Measurements from ENCODE around the gene TMEM170B.

The TMEM170B gene

DNA sequence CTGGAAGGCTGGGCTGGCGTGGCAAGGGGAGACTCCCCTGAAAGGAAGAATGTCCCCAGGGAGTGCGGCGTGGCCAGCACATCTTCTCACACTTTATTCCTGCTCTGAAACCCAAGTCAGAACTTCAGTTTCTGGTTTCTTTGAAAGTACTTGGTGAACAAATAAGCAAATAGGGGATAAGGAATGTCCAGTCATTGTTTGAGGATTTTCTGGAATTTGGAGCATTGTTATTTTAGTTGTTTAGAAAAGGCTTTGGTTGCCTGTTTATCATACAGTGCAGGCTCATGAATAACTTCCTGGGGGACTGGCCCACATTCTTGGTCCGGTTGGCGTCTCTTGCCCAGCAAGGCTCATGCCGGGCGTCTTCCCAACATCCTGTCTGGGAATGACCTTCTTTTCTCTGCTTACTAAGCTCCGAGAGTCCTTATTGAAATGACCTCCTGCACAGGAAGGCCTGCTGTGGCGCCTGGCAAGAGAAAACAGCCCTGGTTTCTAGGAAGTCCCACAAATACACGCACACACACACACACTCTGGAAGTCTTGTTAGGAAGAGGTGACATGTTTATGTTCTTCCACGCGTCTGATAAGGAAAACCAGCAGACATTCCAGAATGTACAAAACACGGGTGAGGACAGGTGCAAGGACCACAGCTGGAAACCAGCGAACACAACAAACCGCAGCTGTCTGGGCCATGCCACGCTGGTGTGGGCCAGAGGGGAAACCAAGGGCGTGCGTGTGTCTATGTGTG lies 71.9 kb downstream of the TMEM170B start:
- no peak overlapping the region for H3K4me3 ChIP-seq (ENCODE audit: low read depth, low read length)

DNA sequence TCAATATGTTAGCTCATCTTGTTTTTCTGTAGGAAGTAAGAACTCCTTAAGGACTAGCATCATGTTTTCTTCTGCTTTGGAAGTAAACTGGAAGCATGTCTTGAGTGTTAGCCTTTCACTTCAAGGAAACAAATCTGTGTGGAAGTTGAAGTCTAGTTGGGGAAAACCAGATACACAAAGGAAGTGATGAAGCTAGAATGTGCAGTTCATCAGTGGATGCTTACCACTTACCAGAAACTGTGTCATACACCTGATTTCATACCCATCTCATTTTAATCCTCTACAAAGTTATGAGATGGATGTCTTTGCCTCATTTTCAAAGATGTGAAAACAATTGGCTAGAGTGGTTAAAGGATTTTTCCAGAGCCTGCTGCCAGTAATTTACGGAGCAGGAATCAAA lies 75.8 kb downstream of the TMEM170B start:
- H3K4me3 ChIP-seq (ENCODE audit: low read depth, low read length): no peak overlapping the region

DNA sequence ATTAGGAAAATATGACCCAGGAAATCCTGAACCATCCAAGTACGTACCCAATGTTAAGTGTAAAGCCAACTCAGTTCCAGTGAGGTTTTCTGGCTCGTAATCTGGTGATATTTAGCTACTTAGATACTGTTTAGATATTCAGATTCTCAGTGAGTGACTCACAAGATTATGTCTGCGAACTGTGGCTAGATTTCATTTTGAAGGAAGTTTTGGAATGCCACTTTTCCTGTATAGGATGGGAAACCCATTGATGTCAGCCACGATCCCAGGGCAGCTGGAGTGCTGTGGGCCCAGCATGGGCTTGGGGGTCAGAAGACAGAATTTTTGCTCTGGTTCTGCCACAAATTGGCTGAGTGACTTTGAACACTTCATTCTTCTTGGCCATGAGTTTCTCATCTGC lies 76.3 kb downstream of the TMEM170B start:
- no peak overlapping the region for H3K4me3 ChIP-seq (ENCODE audit: low read depth, low read length)

DNA sequence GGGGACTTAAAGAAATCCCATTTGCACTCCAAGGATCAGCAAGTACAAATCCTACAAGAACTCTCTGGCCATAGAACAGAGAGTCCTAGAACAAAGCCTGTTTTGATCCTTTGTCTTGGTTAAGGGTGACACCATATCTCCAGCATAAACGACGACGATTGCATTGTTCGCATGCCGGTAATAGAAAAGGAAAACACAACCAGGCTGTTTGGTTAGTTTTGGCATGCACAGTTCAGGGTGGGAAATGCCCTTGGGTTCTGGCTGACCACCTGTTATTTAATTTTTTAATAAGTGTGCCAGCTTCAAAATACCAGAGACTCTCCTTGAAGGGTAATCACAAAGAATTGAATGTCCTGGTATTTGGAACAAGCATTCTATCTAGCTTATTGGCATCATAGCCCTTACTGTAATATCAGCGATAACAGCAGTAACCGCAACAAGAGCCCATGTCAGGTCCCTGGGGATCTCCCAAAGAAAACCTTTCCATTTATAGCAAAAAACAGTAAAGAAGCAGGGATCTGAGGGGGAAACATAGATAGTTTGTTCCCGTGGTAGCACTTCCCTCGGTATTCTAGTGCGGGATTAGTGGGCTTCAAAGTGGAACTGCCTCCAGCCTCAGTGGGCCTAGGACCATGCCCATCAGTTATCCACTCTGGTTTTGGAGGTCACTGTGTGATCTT lies 77.1 kb downstream of the TMEM170B start:
- H3K4me3 ChIP-seq (ENCODE audit: low read depth, low read length): no peak overlapping the region

DNA sequence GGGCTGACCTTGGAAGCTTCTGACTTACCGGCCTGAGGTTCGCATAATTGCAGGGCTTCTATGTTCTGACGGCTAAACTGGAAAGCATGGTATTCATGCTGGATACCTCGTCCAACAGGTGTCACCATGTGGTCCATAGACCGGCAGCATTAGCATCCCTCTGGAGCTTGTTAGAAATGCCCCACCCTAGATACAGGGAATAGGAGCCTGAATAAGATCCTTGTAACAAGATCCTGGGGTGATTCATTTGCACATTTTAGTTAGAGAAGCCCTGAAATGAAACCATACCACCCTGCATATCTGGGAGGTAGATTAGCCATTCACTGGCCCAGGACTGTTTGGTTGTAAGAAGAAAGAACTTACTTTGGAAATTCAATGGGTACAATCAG lies 77.7 kb downstream of the TMEM170B start:
- H3K4me3 ChIP-seq (ENCODE audit: low read depth, low read length): no peak overlapping the region

DNA sequence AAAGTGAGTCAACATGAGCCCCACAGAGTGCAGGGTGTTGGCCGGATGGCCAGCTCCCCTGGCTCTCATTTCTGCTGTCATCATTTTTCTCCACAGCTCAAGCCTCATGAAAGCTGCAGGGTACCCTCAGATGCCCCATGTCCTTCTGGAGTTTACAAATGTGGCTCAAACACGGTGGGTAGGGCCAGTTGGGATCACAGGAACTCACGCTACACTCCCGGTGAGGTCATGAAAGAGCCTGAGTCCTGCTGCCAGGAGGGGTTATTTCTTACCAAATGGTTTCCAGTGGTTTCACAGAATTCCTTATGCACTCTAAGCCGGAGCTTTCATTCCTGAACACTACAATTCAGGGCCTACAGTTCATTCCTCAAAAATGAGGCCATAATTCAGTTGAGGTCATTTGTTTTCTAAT lies 78.7 kb downstream of the TMEM170B start:
- H3K4me3 ChIP-seq (ENCODE audit: low read depth, low read length): no peak overlapping the region

DNA sequence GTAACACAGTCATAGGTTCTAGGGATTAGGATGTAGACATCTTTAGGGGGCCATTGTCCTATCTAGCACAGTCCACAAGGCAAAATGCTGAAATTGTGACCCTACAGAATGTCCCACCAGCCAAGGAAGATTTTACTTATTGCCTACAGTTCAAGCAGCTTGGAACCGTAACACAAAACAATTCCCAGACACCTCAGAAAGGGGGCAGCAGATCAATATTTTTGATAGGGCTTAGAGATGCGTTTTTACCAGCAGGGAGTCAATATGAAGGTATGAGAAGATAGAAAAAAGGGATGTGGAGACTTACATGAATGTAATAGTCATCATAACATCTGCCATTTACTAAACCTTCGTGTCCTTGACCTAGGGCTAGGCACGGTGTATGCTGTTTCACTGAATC lies 81.0 kb downstream of the TMEM170B start:
- H3K4me3 ChIP-seq (ENCODE audit: low read depth, low read length): no peak overlapping the region

DNA sequence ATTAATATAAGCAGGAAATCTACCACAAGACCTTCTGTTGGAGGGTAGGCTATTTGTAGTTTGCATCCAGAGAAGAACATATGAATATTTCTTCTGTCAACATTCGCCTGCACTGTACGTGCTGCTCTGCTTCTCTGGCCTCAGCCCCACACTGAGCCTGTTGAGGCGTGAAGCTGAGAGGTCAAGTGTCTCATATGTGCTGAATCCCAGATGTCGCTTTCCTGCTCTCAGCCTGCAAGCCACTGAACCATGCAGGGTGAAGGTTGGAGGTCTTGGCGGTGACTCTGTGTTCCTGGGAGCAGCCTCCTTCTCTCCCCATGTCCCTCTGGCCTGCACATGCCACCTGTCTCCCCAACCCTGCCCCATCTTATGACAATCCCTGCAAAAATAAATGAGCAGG lies 83.6 kb downstream of the TMEM170B start:
- no peak overlapping the region for H3K4me3 ChIP-seq (ENCODE audit: low read depth, low read length)

DNA sequence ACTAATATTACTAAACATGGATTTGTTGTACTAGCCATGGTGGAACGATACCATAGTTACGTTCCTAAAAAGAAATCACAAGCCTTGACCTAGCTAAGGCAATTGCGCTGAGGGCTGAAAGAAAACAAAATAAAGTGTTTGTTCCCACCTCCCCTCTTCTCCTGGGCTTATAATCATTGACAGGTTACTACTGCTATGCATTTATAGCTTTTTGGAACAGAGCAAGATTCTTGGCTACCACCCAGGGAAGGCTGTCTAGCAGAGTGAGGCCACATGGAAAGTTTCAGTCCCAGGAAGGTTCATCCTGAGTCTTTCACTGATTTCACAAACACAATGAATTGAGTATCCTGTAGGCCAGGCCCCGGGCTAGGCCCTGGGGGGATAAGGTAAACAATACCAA lies 84.6 kb downstream of the TMEM170B start:
- no peak overlapping the region for H3K4me3 ChIP-seq (ENCODE audit: low read depth, low read length)

DNA sequence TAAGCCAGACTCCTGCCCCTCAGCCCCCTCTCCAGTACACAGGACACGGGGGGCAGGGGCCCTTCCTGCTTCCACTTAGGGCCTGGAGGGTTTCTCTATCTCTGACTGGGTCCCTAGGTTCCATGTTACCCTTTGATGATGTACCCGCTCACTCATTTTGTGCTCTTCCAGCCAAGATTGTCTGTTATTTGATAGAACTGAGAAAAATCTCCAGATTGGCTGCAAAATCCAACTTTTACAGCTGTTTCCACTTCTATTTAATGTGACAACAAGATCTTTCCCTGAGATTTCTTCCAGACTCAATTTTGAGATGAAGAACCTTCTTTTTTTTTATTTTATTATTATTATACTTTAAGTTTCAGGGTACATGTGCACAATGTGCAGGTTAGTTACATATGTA lies 85.7 kb downstream of the TMEM170B start:
- H3K4me3 ChIP-seq (ENCODE audit: low read depth, low read length): no peak overlapping the region

DNA sequence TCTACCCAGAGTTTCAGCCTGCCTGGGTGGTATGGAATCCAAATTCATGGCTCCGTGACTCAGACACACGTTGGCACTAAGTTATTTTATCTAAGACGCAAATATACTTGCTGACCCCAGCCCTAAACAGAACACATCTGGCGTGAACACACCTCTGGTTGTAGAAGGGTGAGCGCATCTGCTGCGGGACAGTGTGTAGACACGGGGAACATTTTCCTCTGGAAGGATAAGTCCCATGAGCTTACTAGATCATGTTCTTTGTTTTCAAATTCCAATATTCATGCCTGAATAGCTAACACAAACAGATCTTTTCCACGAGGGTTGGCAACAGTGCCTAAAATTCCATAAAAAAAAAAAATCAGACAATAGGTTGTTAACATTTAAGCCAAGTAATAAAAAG lies 87.8 kb downstream of the TMEM170B start:
- no peak overlapping the region for H3K4me3 ChIP-seq (ENCODE audit: low read depth, low read length)

DNA sequence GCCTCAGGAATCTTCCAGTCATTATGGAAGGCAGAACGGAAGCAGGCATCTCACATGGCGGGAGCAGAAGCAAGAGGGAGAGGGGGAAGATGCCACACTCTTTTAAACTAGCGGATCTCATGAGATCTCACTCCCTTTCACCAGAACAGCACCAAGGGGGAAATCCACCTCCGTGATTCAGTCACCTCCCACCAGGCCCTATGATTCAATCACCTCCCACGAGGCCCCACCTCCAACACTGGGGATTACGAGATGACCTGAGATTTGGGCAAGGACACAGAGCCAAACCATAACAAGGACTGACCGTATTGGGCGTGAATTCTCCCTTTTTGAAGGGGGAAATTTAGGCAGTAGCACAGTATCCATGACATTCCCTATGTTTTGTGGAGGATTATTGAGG lies 88.8 kb downstream of the TMEM170B start:
- H3K4me3 ChIP-seq (ENCODE audit: low read depth, low read length): no peak overlapping the region

DNA sequence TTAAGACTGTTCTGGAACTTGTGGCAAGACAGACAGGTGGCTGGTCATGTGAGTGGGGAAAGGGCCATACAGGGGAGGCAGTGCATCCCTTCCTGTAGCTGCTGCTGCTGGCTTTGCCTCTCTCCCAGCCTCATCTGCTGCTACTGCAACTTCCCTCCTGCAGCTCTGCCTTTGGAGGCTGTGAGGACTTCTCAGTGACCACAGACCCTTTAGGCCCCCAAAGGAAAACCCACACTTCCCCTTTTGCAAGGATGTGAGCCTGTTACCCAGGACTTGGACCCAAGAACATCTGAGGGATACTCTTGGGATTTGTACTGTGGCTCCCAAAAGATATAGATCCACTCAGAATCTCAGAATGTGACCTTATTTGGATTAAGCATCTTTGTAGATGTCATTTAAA lies 91.0 kb downstream of the TMEM170B start:
- H3K4me3 ChIP-seq (ENCODE audit: low read depth, low read length): no peak overlapping the region

DNA sequence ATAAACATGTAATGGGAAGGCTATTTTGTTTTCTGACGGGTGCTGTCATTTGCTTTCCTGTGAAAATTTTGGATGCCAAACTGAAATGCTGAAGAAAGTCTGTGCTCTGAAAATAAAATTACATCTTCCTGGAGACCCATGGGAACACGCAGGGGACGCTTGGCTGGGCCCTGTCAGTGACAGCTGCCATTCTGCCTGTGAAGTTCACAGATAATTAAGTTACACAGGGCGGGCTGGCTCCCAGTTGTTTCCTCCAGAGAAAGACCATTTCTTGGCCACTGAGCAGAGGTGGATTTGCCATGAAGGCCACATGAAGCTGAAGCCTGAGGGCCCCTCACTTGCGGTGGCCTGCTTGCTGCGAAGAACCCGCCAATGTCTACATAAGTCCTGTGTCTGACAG lies 93.5 kb downstream of the TMEM170B start:
- H3K4me3 ChIP-seq (ENCODE audit: low read depth, low read length): no peak overlapping the region

DNA sequence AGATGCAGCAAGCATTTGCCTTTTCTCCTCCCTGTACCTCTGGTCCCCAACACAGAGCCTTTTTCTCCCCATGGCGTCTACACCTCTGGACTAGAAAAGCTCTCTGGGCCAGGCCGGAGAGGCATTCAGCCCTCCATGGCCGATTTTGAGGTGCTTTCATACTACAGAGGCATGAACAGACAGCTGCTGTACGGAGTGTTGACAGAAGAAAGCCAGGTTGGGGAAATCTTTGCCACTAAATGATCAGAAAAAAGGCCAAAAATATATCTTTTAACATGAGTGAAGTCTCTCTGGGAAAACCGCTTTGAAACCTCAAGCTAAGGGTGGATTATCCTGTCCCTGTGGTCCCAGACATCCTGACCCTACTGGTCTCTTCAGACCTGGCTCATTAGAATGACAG lies 94.0 kb downstream of the TMEM170B start:
- no peak overlapping the region for H3K4me3 ChIP-seq (ENCODE audit: low read depth, low read length)

DNA sequence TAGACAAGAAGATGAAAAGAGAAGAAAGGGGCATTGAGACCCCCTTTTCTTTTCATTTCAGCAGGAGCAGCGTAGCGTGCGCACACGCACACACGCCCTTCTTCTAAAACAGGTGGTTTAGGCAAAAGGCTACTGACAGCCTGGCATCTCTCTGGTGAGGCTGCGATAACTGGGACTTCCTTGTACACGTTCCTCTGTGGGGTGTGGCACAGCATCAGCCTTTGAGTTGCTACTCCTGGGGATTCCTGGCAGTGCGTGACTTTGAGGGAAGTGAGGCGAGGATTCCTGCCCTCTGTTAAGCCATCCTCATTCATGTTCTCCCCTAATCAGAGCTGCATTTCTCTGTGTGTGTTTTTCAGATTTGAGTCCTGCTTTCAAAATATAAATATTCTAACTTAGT lies 94.7 kb downstream of the TMEM170B start:
- no peak overlapping the region for H3K4me3 ChIP-seq (ENCODE audit: low read depth, low read length)

DNA sequence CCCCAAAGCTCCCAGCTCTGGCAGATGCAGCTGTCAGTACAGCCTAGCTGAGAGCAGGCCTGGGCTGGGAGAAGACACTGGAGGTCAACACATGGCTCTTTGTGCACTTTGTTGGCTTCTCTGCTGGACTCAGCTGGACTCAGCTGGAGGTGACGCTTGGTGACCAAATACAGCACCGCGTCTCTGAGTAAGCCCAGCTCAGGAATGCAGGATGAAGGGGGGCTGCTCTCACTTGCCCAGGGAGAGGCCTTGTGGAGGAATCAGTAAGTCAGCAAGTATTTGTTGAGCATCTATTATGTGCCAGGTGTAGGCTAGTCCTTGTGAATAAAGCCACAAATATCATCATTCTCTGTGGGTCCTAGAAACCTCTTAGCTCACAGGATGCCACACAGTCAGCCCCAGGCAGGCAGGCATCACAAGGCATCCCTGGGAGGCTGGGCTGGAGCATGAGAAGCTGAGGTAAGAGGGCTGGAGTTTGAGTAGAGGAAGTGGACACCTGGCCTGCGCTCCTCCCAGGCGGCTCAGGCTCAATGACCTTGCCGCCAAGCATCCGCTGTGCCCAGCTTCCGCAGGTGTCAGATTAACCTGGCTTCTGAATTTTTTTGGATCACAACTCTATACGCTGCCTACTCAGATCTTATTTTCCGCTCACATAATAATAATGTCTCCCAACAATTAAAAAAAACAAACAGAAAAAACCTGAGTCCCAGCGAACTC lies 95.4 kb downstream of the TMEM170B start:
- no peak overlapping the region for H3K4me3 ChIP-seq (ENCODE audit: low read depth, low read length)
